ENCODE measurements around the gene CRYAA.

CRYAA gene

DNA sequence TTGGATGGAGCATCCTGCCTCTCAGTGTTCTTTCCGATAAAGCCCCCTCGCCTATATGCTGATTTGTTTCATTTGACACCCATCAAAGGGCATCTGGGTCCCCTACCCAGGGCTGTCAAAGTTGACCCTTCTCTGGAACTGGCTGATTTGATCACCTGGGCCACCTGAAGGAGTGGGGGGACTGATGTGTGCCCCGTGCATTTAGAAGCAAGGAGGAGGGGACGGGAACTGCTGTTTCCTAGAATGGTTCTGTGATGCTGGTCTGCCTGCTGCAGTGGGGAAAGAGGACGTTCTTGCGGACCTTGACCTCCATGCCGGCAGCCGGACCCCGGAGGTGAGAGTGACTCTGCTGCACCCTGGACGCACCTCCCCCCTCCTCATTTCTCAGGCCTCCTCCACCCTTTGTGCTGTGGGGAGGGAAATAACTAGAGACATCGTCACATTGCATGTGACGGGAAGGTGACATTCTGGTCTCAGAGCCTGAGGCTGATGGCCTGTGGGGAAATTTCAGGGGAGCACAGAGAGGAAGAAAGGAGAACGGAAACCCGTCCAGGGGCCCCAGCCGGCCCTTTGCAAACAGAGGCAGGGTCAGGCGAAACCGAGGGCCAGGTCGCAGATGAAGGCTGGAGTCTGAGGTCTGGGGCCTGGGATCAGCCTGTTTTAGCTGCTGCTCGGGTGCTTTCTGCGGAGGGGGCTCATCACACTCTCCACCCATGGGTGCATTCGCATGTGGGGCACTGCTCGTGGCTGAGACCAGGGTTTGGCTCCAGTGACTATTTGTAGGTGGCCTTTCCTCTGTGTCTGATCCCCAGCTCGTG, 25.7 kb downstream of the CRYAA start:
- H3K4me2 ChIP-seq (ENCODE audit: low read length) = peak overlapping the region; percentile 59
- peaks cover 9% of the 10 kb centered on the region; the same call in 1 of the 2 replicates for H3K9me3 ChIP-seq (ENCODE audit: insufficient read depth, low read length)
- peak overlapping the region; percentile 72 for H3K27ac ChIP-seq (ENCODE audit: low read length)
- TF ChIP-seq EZH2phosphoT487 (IDR thresholded peaks at IDR 0.05; ENCODE audit: low read depth) = no peak
- TF ChIP-seq, protein P1, sequence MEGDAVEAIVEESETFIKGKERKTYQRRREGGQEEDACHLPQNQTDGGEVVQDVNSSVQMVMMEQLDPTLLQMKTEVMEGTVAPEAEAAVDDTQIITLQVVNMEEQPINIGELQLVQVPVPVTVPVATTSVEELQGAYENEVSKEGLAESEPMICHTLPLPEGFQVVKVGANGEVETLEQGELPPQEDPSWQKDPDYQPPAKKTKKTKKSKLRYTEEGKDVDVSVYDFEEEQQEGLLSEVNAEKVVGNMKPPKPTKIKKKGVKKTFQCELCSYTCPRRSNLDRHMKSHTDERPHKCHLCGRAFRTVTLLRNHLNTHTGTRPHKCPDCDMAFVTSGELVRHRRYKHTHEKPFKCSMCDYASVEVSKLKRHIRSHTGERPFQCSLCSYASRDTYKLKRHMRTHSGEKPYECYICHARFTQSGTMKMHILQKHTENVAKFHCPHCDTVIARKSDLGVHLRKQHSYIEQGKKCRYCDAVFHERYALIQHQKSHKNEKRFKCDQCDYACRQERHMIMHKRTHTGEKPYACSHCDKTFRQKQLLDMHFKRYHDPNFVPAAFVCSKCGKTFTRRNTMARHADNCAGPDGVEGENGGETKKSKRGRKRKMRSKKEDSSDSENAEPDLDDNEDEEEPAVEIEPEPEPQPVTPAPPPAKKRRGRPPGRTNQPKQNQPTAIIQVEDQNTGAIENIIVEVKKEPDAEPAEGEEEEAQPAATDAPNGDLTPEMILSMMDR (IDR thresholded peaks at IDR 0.05; ENCODE audit: low read depth, low read length) = no peak
- H3K4me1 ChIP-seq (ENCODE audit: low read length) = peaks cover 28% of the 10 kb centered on the region
- H3K27me3 ChIP-seq (ENCODE audit: low read depth, low read length) = no peaks in the 10 kb centered on the region; the same call in 1 of the 2 replicates
- H2AFZ ChIP-seq (ENCODE audit: low read depth, low read length) = peak overlapping the region; percentile 36; the same call in 1 of the 2 replicates
- H3K9ac ChIP-seq (ENCODE audit: low read length) = peak overlapping the region; percentile 39; the same call in 1 of the 2 replicates
- H4K20me1 ChIP-seq (ENCODE audit: insufficient read depth, low read length) = no peaks in the 10 kb centered on the region
- H3K79me2 ChIP-seq (ENCODE audit: low read length) = no peaks in the 10 kb centered on the region
- peak overlapping the region; percentile 36; the same call in 1 of the 2 replicates for H3K4me3 ChIP-seq (ENCODE audit: low read length)
- peaks cover 17% of the 10 kb centered on the region for H3K36me3 ChIP-seq (replicated peaks; ENCODE audit: low read depth, low read length)

DNA sequence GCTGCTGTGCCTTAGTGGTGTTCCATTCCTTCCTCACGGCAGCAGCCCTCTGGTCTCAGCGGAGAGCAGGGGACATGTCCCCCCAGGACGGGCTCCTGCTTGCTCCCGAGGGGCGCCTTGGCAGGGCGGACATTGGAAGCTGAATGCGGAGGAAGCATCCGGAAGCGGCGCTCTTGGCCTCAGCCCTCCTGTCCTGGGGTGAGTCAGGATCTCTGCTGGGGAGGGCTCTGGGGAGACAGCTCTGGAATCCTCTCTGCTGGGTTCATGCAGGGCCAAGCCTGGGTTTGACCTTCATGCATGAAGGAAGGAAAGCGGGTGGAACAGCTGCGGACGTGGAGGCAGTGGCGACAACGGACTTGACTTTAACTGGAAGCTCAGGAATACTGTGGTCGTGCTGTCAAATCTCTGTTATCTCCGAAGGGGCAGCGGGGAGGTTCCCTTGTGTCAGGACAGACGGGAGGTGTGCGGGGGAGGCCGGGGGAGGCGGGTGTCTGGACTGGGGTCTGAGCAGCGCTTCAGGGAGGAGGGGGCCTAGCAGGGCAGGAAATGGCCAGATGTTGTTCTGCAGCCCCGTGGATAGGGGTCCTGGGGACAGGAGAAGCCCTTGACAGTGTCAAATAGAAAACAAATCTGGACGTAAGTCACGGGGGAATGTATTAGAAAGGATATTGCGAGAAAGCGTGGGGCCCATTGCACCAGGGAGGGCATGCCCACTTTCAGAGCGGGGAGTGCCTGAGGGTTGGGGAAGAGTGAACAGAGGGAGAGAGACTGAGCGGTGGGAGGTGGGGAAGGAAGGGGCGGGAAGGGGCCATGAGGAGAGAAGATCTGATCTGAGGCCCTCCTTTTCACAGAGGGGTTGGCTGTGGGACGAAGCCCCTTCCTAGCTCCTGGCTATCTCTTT, 26.6 kb downstream of the CRYAA start:
- no peak for TF ChIP-seq EZH2phosphoT487 (IDR thresholded peaks at IDR 0.05; ENCODE audit: low read depth)
- TF ChIP-seq, protein P1 (IDR thresholded peaks at IDR 0.05; ENCODE audit: low read depth, low read length) = no peak
- H3K36me3 ChIP-seq (replicated peaks; ENCODE audit: low read depth, low read length) = peaks cover 17% of the 10 kb centered on the region
- no peaks in the 10 kb centered on the region for H3K27me3 ChIP-seq (ENCODE audit: low read depth, low read length)
- no peak overlapping the region for H2AFZ ChIP-seq (ENCODE audit: low read depth, low read length)
- H3K9me3 ChIP-seq (ENCODE audit: insufficient read depth, low read length) = peaks cover 9% of the 10 kb centered on the region; the same call in 1 of the 2 replicates
- H3K4me1 ChIP-seq (ENCODE audit: low read length) = peaks cover 28% of the 10 kb centered on the region
- H3K4me3 ChIP-seq (ENCODE audit: low read length) = peak overlapping the region; percentile 36; the same call in 1 of the 2 replicates
- no peaks in the 10 kb centered on the region for H3K79me2 ChIP-seq (ENCODE audit: low read length)
- H3K9ac ChIP-seq (ENCODE audit: low read length) = peak overlapping the region; percentile 39; the same call in 1 of the 2 replicates
- H3K4me2 ChIP-seq (ENCODE audit: low read length) = peak overlapping the region; percentile 59
- H3K27ac ChIP-seq (ENCODE audit: low read length) = peak overlapping the region; percentile 72
- no peaks in the 10 kb centered on the region for H4K20me1 ChIP-seq (ENCODE audit: insufficient read depth, low read length)

DNA sequence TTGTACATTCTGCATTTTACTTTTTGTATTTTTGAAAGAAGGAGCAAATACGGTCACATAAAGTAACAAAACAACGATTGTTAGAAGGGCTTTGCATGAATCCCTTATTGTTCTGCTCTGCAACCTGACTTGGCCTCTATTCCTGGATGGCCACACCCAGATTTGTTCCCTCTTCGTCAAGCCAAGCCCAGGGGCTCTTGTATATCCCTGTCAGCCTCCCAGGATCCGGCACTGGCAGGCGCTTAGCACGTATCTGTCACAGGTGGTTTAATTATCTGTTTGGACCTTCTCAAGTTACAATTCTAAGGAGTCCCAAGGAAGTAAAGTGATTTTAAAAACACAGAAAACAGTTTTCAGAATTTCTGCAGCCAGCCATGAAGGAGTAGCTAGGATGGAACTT, 28.0 kb downstream of the CRYAA start:
- Histone ChIP-seq H3K79me2 (ENCODE audit: low read length) (no peaks in the 10 kb centered on the region), H3K27ac (ENCODE audit: low read length) (no peak overlapping the region), H3K4me2 (ENCODE audit: low read length) (no peak overlapping the region), H4K20me1 (ENCODE audit: insufficient read depth, low read length) (no peaks in the 10 kb centered on the region), H3K36me3 (replicated peaks; ENCODE audit: low read depth, low read length) (peaks cover 22% of the 10 kb centered on the region), H3K4me1 (ENCODE audit: low read length) (peaks cover 28% of the 10 kb centered on the region), H3K9me3 (ENCODE audit: insufficient read depth, low read length) (peaks cover 15% of the 10 kb centered on the region), H3K9ac (ENCODE audit: low read length) (no peak overlapping the region), H2AFZ (ENCODE audit: low read depth, low read length) (no peak overlapping the region), H3K4me3 (ENCODE audit: low read length) (no peak overlapping the region), H3K27me3 (ENCODE audit: low read depth, low read length) (no peaks in the 10 kb centered on the region)
- TF ChIP-seq, protein P1 (IDR thresholded peaks at IDR 0.05; ENCODE audit: low read depth, low read length) = no peak
- no peak for TF ChIP-seq EZH2phosphoT487 (IDR thresholded peaks at IDR 0.05; ENCODE audit: low read depth)

DNA sequence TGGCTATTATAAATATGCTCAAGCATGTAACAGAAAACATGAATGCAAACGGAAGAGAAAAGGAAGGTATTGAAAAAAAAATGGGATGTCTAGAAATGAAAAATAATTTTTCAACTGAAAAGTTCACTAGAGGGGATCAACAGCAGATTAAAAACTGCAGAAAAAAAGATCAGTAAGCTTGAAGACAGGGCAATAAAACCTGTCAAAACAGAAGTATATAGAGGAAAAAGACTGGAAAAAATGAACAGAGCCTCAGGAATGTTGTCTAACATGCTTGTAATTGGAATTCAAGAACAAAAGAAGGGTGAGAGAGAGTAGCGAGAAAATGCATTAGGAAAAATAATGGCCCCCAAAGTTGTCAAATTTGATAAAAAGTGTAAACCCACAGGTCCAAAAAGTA, 29.6 kb downstream of the CRYAA start:
- Histone ChIP-seq H3K27ac (ENCODE audit: low read length) (no peak overlapping the region), H3K79me2 (ENCODE audit: low read length) (no peaks in the 10 kb centered on the region), H3K9me3 (ENCODE audit: insufficient read depth, low read length) (peaks cover 15% of the 10 kb centered on the region), H2AFZ (ENCODE audit: low read depth, low read length) (no peak overlapping the region), H3K27me3 (ENCODE audit: low read depth, low read length) (no peaks in the 10 kb centered on the region), H3K4me3 (ENCODE audit: low read length) (no peak overlapping the region), H3K4me2 (ENCODE audit: low read length) (no peak overlapping the region), H3K4me1 (ENCODE audit: low read length) (peaks cover 24% of the 10 kb centered on the region), H3K9ac (ENCODE audit: low read length) (no peak overlapping the region), H4K20me1 (ENCODE audit: insufficient read depth, low read length) (no peaks in the 10 kb centered on the region), H3K36me3 (replicated peaks; ENCODE audit: low read depth, low read length) (peaks cover 22% of the 10 kb centered on the region)
- TF ChIP-seq EZH2phosphoT487 (IDR thresholded peaks at IDR 0.05; ENCODE audit: low read depth) = no peak
- TF ChIP-seq, protein P1 (IDR thresholded peaks at IDR 0.05; ENCODE audit: low read depth, low read length) = no peak

Data from OCI-LY3 (cell line).